SK-N-MC (cell line): ENCODE data around the gene GNA15.
"Not testable (repeated sequence)": the region's sequence is repeated elsewhere in the genome, so short reads cannot be mapped to it uniquely, and the experiment has no call there.

Experiments
- DNase-seq: peaks from one replicate; pipeline ENCODE4 v3.0.0-alpha.2; 2011; ENCODE audit warnings: low read depth, low spot score
- H3K27ac ChIP-seq: fragments of 200-600 bp; sonication (generic); 2 replicates; pipeline ENCODE4 v1.5.1; 2016; ENCODE audit warnings: mixed run types
- H3K36me3 ChIP-seq: fragments of 200-600 bp; sonication (generic); 2 replicates; pipeline ENCODE4 v1.6.1; 2017; ENCODE audit warnings: antibody characterized with exemption, low read length, mixed read lengths; ENCODE audit not compliant: insufficient read depth
- H3K4me3 ChIP-seq: fragments of 200-600 bp; sonication (generic); 2 replicates; pipeline ENCODE4 v1.5.1; 2016
- H3K9ac ChIP-seq: fragments of 200-600 bp; sonication (generic); 2 replicates; pipeline ENCODE4 v1.8.0; 2017; ENCODE audit warnings: mixed run types, mixed read lengths; ENCODE audit not compliant: insufficient read length
- H3K9me3 ChIP-seq: fragments of 200-600 bp; sonication (generic); 2 replicates; pipeline ENCODE4 v1.6.1; 2017; ENCODE audit warnings: low read depth, mild to moderate bottlenecking, antibody characterized with exemption, low read length, moderate library complexity, mixed read lengths
- EZH2 ChIP-seq: fragments of 200-600 bp; sonication (generic); IDR thresholded peaks from one replicate; pipeline ENCODE4 v1.6.1; 2017; ENCODE audit warnings: antibody characterized with exemption
- FOXP2 ChIP-seq: optimal IDR thresholded peaks from 2 replicates; pipeline ENCODE3; 2011; ENCODE audit warnings: mild to moderate bottlenecking, moderate library complexity; ENCODE audit not compliant: insufficient read depth; ENCODE audit errors: extremely low read length, control extremely low read depth
- POLR2AphosphoS5 ChIP-seq: IDR thresholded peaks from 2 replicates; pipeline ENCODE4 v1.6.1; 2012; ENCODE audit warnings: mild to moderate bottlenecking, low read depth, low read length, borderline replicate concordance

GNA15 gene

GRCh38 chr19:3135961-3136683 lies at the start of gene GNA15:
Gene GNA15, plus strand, starts transcription at chr19:3136033. Its CDS starts 418 bp downstream, at chr19:3136451.
- Histone ChIP-seq H3K27ac (no peak within 1 kb of the TSS), H3K4me3 (no peak within 1 kb of the TSS), H3K9me3 (no peaks in the 10 kb centered on the region), H3K36me3 (no peaks in the 10 kb centered on the region), H3K9ac (no peak within 1 kb of the TSS)
- DNase-seq: no peak
- TF ChIP-seq FOXP2 (no peak), POLR2AphosphoS5 (no peak), EZH2 (no peak)

GRCh38 chr19:3087769-3088168 lies 48.1 kb upstream of the GNA15 start:
- no peak for DNase-seq
- Histone ChIP-seq H3K4me3 (no peak overlapping the region), H3K9ac (no peak overlapping the region), H3K27ac (no peak overlapping the region), H3K9me3 (no peaks in the 10 kb centered on the region), H3K36me3 (no peaks in the 10 kb centered on the region)
- TF ChIP-seq POLR2AphosphoS5 (no peak), FOXP2 (no peak), EZH2 (no peak)

GRCh38 chr19:3089299-3089855 lies 46.5 kb upstream of the GNA15 start:
- H3K36me3 ChIP-seq, H3K27ac ChIP-seq, H3K9me3 ChIP-seq, DNase-seq, H3K4me3 ChIP-seq, H3K9ac ChIP-seq: not testable (repeated sequence)

GRCh38 chr19:3094601-3095440 lies 41.0 kb upstream of the GNA15 start:
- no peak overlapping the region for H3K27ac ChIP-seq
- DNase-seq: no peak

GRCh38 chr19:3095441-3096191 lies 40.2 kb upstream of the GNA15 start:
- no peak overlapping the region for H3K27ac ChIP-seq
- no peak for DNase-seq
- TF ChIP-seq POLR2AphosphoS5 (no peak), EZH2 (no peak), FOXP2 (no peak)
- H3K4me3 ChIP-seq: peak overlapping the region; percentile 90
- H3K36me3 ChIP-seq: no peaks in the 10 kb centered on the region
- H3K9me3 ChIP-seq: no peaks in the 10 kb centered on the region
- peak overlapping the region; percentile 92 for H3K9ac ChIP-seq

More at GRCh38 chr19:3094601-3095440, 41.0 kb upstream of the GNA15 start:
- Histone ChIP-seq H3K9ac (peak overlapping the region; percentile 92), H3K36me3 (no peaks in the 10 kb centered on the region), H3K9me3 (no peaks in the 10 kb centered on the region), H3K4me3 (peak overlapping the region; percentile 90)
- TF ChIP-seq POLR2AphosphoS5 (no peak), EZH2 (no peak), FOXP2 (peak; percentile 14)

GRCh38 chr19:3096267-3096901 lies 39.4 kb upstream of the GNA15 start:
- H3K36me3 ChIP-seq: no peaks in the 10 kb centered on the region
- no peak for DNase-seq
- H3K9me3 ChIP-seq: no peaks in the 10 kb centered on the region
- peak overlapping the region; percentile 92 for H3K9ac ChIP-seq
- peak overlapping the region; percentile 90 for H3K4me3 ChIP-seq
- TF ChIP-seq FOXP2 (no peak), POLR2AphosphoS5 (no peak), EZH2 (no peak)
- H3K27ac ChIP-seq: no peak overlapping the region

GRCh38 chr19:3096902-3097326 lies 38.9 kb upstream of the GNA15 start:
- Histone ChIP-seq H3K9ac (no peak overlapping the region), H3K4me3 (no peak overlapping the region; the same call in 1 of the 2 replicates), H3K27ac (no peak overlapping the region), H3K36me3 (no peaks in the 10 kb centered on the region), H3K9me3 (no peaks in the 10 kb centered on the region)
- no peak for DNase-seq
- TF ChIP-seq EZH2 (no peak), FOXP2 (no peak), POLR2AphosphoS5 (no peak)

- DNase-seq: no peak
- no peak overlapping the region for H3K4me3 ChIP-seq
- H3K27ac ChIP-seq: no peak overlapping the region
- no peak overlapping the region for H3K9ac ChIP-seq
- H3K36me3 ChIP-seq: no peaks in the 10 kb centered on the region
- H3K9me3 ChIP-seq: no peaks in the 10 kb centered on the region
- TF ChIP-seq POLR2AphosphoS5: no peak
These were observed 38.4 kb upstream of the GNA15 start for GRCh38 chr19:3097442-3097871.

GRCh38 chr19:3098141-3098514 lies 37.7 kb upstream of the GNA15 start:
- Histone ChIP-seq H3K27ac (0 out of 2 replicates have a peak overlapping the region, but pooled peaks have one; percentile 31), H3K9me3 (no peaks in the 10 kb centered on the region), H3K9ac (peak overlapping the region; percentile 14), H3K36me3 (no peaks in the 10 kb centered on the region), H3K4me3 (no peak overlapping the region)
- DNase-seq: no peak
- TF ChIP-seq POLR2AphosphoS5: no peak
